ENCODE data around the gene PTPRD.

Gene PTPRD

GRCh38 chr9:8648271-8648845 is 1964.4 kb downstream of the PTPRD start:
- H3K27me3 ChIP-seq (ENCODE audit: insufficient read depth, low read length): no peaks in the 10 kb centered on the region
- no peak overlapping the region for H4K91ac ChIP-seq (ENCODE audit: low read depth, low read length)
- no peak overlapping the region for H4K12ac ChIP-seq (ENCODE audit: low read depth, low read length)
- no peak overlapping the region for H3K4me3 ChIP-seq (ENCODE audit: low read depth, low read length)
- DNase-seq: peak in 1 of 2 donors; percentile 36
- H2BK120ac ChIP-seq (ENCODE audit: insufficient read depth, low read length, poor library complexity): no peak overlapping the region
- H3K36me3 ChIP-seq (ENCODE audit: control insufficient read depth in 1 of 2, insufficient read depth in 2 of 2, low read length in 2 of 2): no peaks in the 10 kb centered on the region
- no peaks in the 10 kb centered on the region for H3K9me3 ChIP-seq (ENCODE audit: insufficient read depth, low read depth, low read length)
- H3K79me1 ChIP-seq (ENCODE audit: low read length): no peaks in the 10 kb centered on the region
- no peak overlapping the region for H2BK5ac ChIP-seq (ENCODE audit: low read depth, low read length, poor library complexity)
- no peak overlapping the region for H3K27ac ChIP-seq (ENCODE audit: low read depth, low read length)
- H3K4me1 ChIP-seq (ENCODE audit: control insufficient read depth in 1 of 2, insufficient read depth in 2 of 2, low read length in 2 of 2): no peaks in the 10 kb centered on the region
- no peak overlapping the region for H3K9ac ChIP-seq (ENCODE audit: low read length)
- no peak overlapping the region for H3K18ac ChIP-seq (ENCODE audit: low read length)
- no peak overlapping the region for H2BK12ac ChIP-seq (ENCODE audit: low read length)
- H2AFZ ChIP-seq (ENCODE audit: insufficient read depth, low read length, poor library complexity): no peak overlapping the region
- H3K14ac ChIP-seq (ENCODE audit: low read length): no peak overlapping the region
- no CpG with 5 or more reads among the region's 2 CpGs for WGBS (ENCODE audit: extremely low coverage, insufficient coverage, insufficient read length)
- no peaks in the 10 kb centered on the region for H3K79me2 ChIP-seq (ENCODE audit: control insufficient read depth, insufficient read depth, low read length, poor library complexity)
- H3K4me2 ChIP-seq (ENCODE audit: low read length): no peak overlapping the region
- H3K4ac ChIP-seq (ENCODE audit: low read depth, low read length): no peak overlapping the region
- H2AK5ac ChIP-seq (ENCODE audit: low read length): no peak overlapping the region
- H3K23ac ChIP-seq (ENCODE audit: low read length): no peak overlapping the region
- no peak overlapping the region for H4K8ac ChIP-seq (ENCODE audit: low read depth, low read length)

GRCh38 chr9:8647824-8648223 is 1965.0 kb downstream of the PTPRD start:
- H3K23ac ChIP-seq (ENCODE audit: low read length): no peak overlapping the region
- H3K36me3 ChIP-seq (ENCODE audit: control insufficient read depth in 1 of 2, insufficient read depth in 2 of 2, low read length in 2 of 2): no peaks in the 10 kb centered on the region
- no peak overlapping the region for H3K4me2 ChIP-seq (ENCODE audit: low read length)
- H3K9ac ChIP-seq (ENCODE audit: low read length): no peak overlapping the region
- H3K79me1 ChIP-seq (ENCODE audit: low read length): no peaks in the 10 kb centered on the region
- H2BK12ac ChIP-seq (ENCODE audit: low read length): no peak overlapping the region
- H3K9me3 ChIP-seq (ENCODE audit: insufficient read depth, low read depth, low read length): no peaks in the 10 kb centered on the region
- H3K27ac ChIP-seq (ENCODE audit: low read depth, low read length): no peak overlapping the region
- no peaks in the 10 kb centered on the region for H3K4me1 ChIP-seq (ENCODE audit: control insufficient read depth in 1 of 2, insufficient read depth in 2 of 2, low read length in 2 of 2)
- no peak overlapping the region for H3K4me3 ChIP-seq (ENCODE audit: low read depth, low read length)
- H4K8ac ChIP-seq (ENCODE audit: low read depth, low read length): no peak overlapping the region
- no peak overlapping the region for H2BK5ac ChIP-seq (ENCODE audit: low read depth, low read length, poor library complexity)
- H4K91ac ChIP-seq (ENCODE audit: low read depth, low read length): no peak overlapping the region
- H3K18ac ChIP-seq (ENCODE audit: low read length): no peak overlapping the region
- no peak overlapping the region for H4K12ac ChIP-seq (ENCODE audit: low read depth, low read length)
- H3K27me3 ChIP-seq (ENCODE audit: insufficient read depth, low read length): no peaks in the 10 kb centered on the region
- H2AK5ac ChIP-seq (ENCODE audit: low read length): no peak overlapping the region
- DNase-seq: no peak
- WGBS (ENCODE audit: extremely low coverage, insufficient coverage, insufficient read length): no CpG with 5 or more reads among the region's 6 CpGs
- no peak overlapping the region for H3K14ac ChIP-seq (ENCODE audit: low read length)
- no peaks in the 10 kb centered on the region for H3K79me2 ChIP-seq (ENCODE audit: control insufficient read depth, insufficient read depth, low read length, poor library complexity)
- no peak overlapping the region for H2AFZ ChIP-seq (ENCODE audit: insufficient read depth, low read length, poor library complexity)
- H2BK120ac ChIP-seq (ENCODE audit: insufficient read depth, low read length, poor library complexity): no peak overlapping the region
- no peak overlapping the region for H3K4ac ChIP-seq (ENCODE audit: low read depth, low read length)

GRCh38 chr9:8644571-8644970 is 1968.2 kb downstream of the PTPRD start:
- no peak for DNase-seq
- Histone ChIP-seq H3K4me1 (ENCODE audit: control insufficient read depth in 1 of 2, insufficient read depth in 2 of 2, low read length in 2 of 2) (no peaks in the 10 kb centered on the region), H3K36me3 (ENCODE audit: control insufficient read depth in 1 of 2, insufficient read depth in 2 of 2, low read length in 2 of 2) (no peaks in the 10 kb centered on the region), H2BK5ac (ENCODE audit: low read depth, low read length, poor library complexity) (no peak overlapping the region), H3K23ac (ENCODE audit: low read length) (no peak overlapping the region), H3K27ac (ENCODE audit: low read depth, low read length) (no peak overlapping the region), H3K4me2 (ENCODE audit: low read length) (no peak overlapping the region), H3K9me3 (ENCODE audit: insufficient read depth, low read depth, low read length) (no peaks in the 10 kb centered on the region), H2AFZ (ENCODE audit: insufficient read depth, low read length, poor library complexity) (no peak overlapping the region), H4K12ac (ENCODE audit: low read depth, low read length) (no peak overlapping the region), H2AK5ac (ENCODE audit: low read length) (no peak overlapping the region), H3K18ac (ENCODE audit: low read length) (no peak overlapping the region), H3K9ac (ENCODE audit: low read length) (no peak overlapping the region), H3K79me2 (ENCODE audit: control insufficient read depth, insufficient read depth, low read length, poor library complexity) (no peaks in the 10 kb centered on the region), H3K4me3 (ENCODE audit: low read depth, low read length) (no peak overlapping the region), H3K14ac (ENCODE audit: low read length) (no peak overlapping the region), H4K91ac (ENCODE audit: low read depth, low read length) (no peak overlapping the region), H3K4ac (ENCODE audit: low read depth, low read length) (no peak overlapping the region), H2BK120ac (ENCODE audit: insufficient read depth, low read length, poor library complexity) (no peak overlapping the region), H4K8ac (ENCODE audit: low read depth, low read length) (no peak overlapping the region), H2BK12ac (ENCODE audit: low read length) (no peak overlapping the region), H3K79me1 (ENCODE audit: low read length) (no peaks in the 10 kb centered on the region), H3K27me3 (ENCODE audit: insufficient read depth, low read length) (no peaks in the 10 kb centered on the region)
- no CpG with 5 or more reads among the region's 10 CpGs for WGBS (ENCODE audit: extremely low coverage, insufficient coverage, insufficient read length)

GRCh38 chr9:8643896-8644295 is 1968.9 kb downstream of the PTPRD start:
- Histone ChIP-seq H2AFZ (ENCODE audit: insufficient read depth, low read length, poor library complexity) (no peak overlapping the region), H4K91ac (ENCODE audit: low read depth, low read length) (no peak overlapping the region), H3K9ac (ENCODE audit: low read length) (no peak overlapping the region), H4K12ac (ENCODE audit: low read depth, low read length) (no peak overlapping the region), H3K4me1 (ENCODE audit: control insufficient read depth in 1 of 2, insufficient read depth in 2 of 2, low read length in 2 of 2) (no peaks in the 10 kb centered on the region), H3K79me1 (ENCODE audit: low read length) (no peaks in the 10 kb centered on the region), H3K14ac (ENCODE audit: low read length) (no peak overlapping the region), H2AK5ac (ENCODE audit: low read length) (no peak overlapping the region), H3K36me3 (ENCODE audit: control insufficient read depth in 1 of 2, insufficient read depth in 2 of 2, low read length in 2 of 2) (no peaks in the 10 kb centered on the region), H3K4me3 (ENCODE audit: low read depth, low read length) (no peak overlapping the region), H3K9me3 (ENCODE audit: insufficient read depth, low read depth, low read length) (no peaks in the 10 kb centered on the region), H3K4me2 (ENCODE audit: low read length) (no peak overlapping the region), H2BK120ac (ENCODE audit: insufficient read depth, low read length, poor library complexity) (no peak overlapping the region), H3K79me2 (ENCODE audit: control insufficient read depth, insufficient read depth, low read length, poor library complexity) (no peaks in the 10 kb centered on the region), H2BK5ac (ENCODE audit: low read depth, low read length, poor library complexity) (no peak overlapping the region), H3K4ac (ENCODE audit: low read depth, low read length) (no peak overlapping the region), H3K18ac (ENCODE audit: low read length) (no peak overlapping the region), H3K27ac (ENCODE audit: low read depth, low read length) (no peak overlapping the region), H4K8ac (ENCODE audit: low read depth, low read length) (no peak overlapping the region), H3K27me3 (ENCODE audit: insufficient read depth, low read length) (no peaks in the 10 kb centered on the region), H2BK12ac (ENCODE audit: low read length) (no peak overlapping the region), H3K23ac (ENCODE audit: low read length) (no peak overlapping the region)
- WGBS (ENCODE audit: extremely low coverage, insufficient coverage, insufficient read length): no CpG with 5 or more reads among the region's 5 CpGs
- no peak for DNase-seq
